HG03060 (cell line): ENCODE data around the gene PITX2.

Experiments used
- ATAC-seq: cut with Tn5 transposase; IDR thresholded peaks from one replicate; pipeline ENCODE4 v1.9.1; 2021; ENCODE audit warnings: low read depth, moderate number of reproducible peaks; ENCODE audit not compliant: unreplicated experiment

The PITX2 gene

GRCh38 chr4:110622841-110623717 is at the start of gene PITX2:
PITX2 (minus strand) TSS chr4:110623077; CDS start chr4:110622460, 617 bp downstream.
- peak; percentile 41 for ATAC-seq

GRCh38 chr4:110671679-110672078 is 48.8 kb upstream of the PITX2 start:
- no peak for ATAC-seq

- no peak for ATAC-seq
Observed at GRCh38 chr4:110669663-110670062, 46.8 kb upstream of the PITX2 start.

GRCh38 chr4:110668463-110669235 is 45.8 kb upstream of the PITX2 start:
- no peak for ATAC-seq

- ATAC-seq = no peak
Observed at GRCh38 chr4:110667670-110668069, 44.8 kb upstream of the PITX2 start.

GRCh38 chr4:110666030-110666429 is 43.2 kb upstream of the PITX2 start:
- no peak for ATAC-seq

GRCh38 chr4:110663738-110664444 is 41.0 kb upstream of the PITX2 start:
- no peak for ATAC-seq

- no peak for ATAC-seq
Observed at GRCh38 chr4:110663206-110663605, 40.3 kb upstream of the PITX2 start.

GRCh38 chr4:110660755-110661154 is 37.9 kb upstream of the PITX2 start:
- ATAC-seq = no peak

- ATAC-seq = no peak
Observed at GRCh38 chr4:110654254-110654635, 31.4 kb upstream of the PITX2 start.

GRCh38 chr4:110653321-110654253 is 30.7 kb upstream of the PITX2 start:
- no peak for ATAC-seq

GRCh38 chr4:110644008-110644407 is 21.1 kb upstream of the PITX2 start:
- ATAC-seq = no peak

GRCh38 chr4:110643096-110643495 is 20.2 kb upstream of the PITX2 start:
- ATAC-seq = no peak

- no peak for ATAC-seq
Observed at GRCh38 chr4:110641218-110641617, 18.3 kb upstream of the PITX2 start.

- ATAC-seq = no peak
Observed at GRCh38 chr4:110640576-110640975, 17.7 kb upstream of the PITX2 start.

GRCh38 chr4:110639207-110640090 is 16.6 kb upstream of the PITX2 start:
- ATAC-seq = no peak

GRCh38 chr4:110638089-110638746 is 15.3 kb upstream of the PITX2 start:
- ATAC-seq = no peak

GRCh38 chr4:110637408-110638088 is 14.7 kb upstream of the PITX2 start:
- no peak for ATAC-seq
